NCI-H748 treated with DMSO at 0.1 percent for 48 hours (cell line): Measurements from ENCODE around the gene MFSD1.

Experiments used
- DNase-seq: peaks from one replicate; lab custom pipeline; 2025; lab: John Stamatoyannopoulos, UW

Gene MFSD1

GRCh38 chr3:158801696-158802408, at the start of gene MFSD1:
Gene MFSD1 (plus strand): TSS chr3:158802054. CDS start chr3:158802153, 99 bp downstream.
- DNase-seq = peak; percentile 32

- no peak for DNase-seq
Observed at GRCh38 chr3:158753854-158754253, 48.0 kb upstream of the MFSD1 start.

GRCh38 chr3:158755421-158755820, 46.4 kb upstream of the MFSD1 start:
- DNase-seq = no peak

GRCh38 chr3:158761350-158761749, 40.5 kb upstream of the MFSD1 start:
- no peak for DNase-seq

GRCh38 chr3:158762701-158763100, 39.2 kb upstream of the MFSD1 start:
- no peak for DNase-seq

GRCh38 chr3:158763421-158763820, 38.4 kb upstream of the MFSD1 start:
- DNase-seq = no peak

GRCh38 chr3:158765518-158766205, 36.2 kb upstream of the MFSD1 start:
- DNase-seq = no peak

GRCh38 chr3:158766364-158766763, 35.5 kb upstream of the MFSD1 start:
- no peak for DNase-seq

- no peak for DNase-seq
Observed at GRCh38 chr3:158768361-158768787, 33.5 kb upstream of the MFSD1 start.

- DNase-seq = no peak
Observed at GRCh38 chr3:158768881-158769543, 32.8 kb upstream of the MFSD1 start.

- no peak for DNase-seq
Observed at GRCh38 chr3:158769549-158769948, 32.3 kb upstream of the MFSD1 start.

- no peak for DNase-seq
Observed at GRCh38 chr3:158769952-158770740, 31.7 kb upstream of the MFSD1 start.

- DNase-seq = no peak
Observed at GRCh38 chr3:158770741-158771350, 31.0 kb upstream of the MFSD1 start.

- no peak for DNase-seq
Observed at GRCh38 chr3:158771577-158771976, 30.3 kb upstream of the MFSD1 start.

- DNase-seq = no peak
Observed at GRCh38 chr3:158771982-158772381, 29.9 kb upstream of the MFSD1 start.

- no peak for DNase-seq
Observed at GRCh38 chr3:158773166-158773565, 28.7 kb upstream of the MFSD1 start.

- no peak for DNase-seq
Observed at GRCh38 chr3:158773845-158774830, 27.7 kb upstream of the MFSD1 start.

GRCh38 chr3:158774965-158775364, 26.9 kb upstream of the MFSD1 start:
- no peak for DNase-seq

- DNase-seq = no peak
Observed at GRCh38 chr3:158775426-158776410, 26.1 kb upstream of the MFSD1 start.
